ENCODE data around the gene CYB5D1.
A peak's percentile ranks its signal among the peaks of the same experiment; 100 is the strongest.

Gene CYB5D1

DNA sequence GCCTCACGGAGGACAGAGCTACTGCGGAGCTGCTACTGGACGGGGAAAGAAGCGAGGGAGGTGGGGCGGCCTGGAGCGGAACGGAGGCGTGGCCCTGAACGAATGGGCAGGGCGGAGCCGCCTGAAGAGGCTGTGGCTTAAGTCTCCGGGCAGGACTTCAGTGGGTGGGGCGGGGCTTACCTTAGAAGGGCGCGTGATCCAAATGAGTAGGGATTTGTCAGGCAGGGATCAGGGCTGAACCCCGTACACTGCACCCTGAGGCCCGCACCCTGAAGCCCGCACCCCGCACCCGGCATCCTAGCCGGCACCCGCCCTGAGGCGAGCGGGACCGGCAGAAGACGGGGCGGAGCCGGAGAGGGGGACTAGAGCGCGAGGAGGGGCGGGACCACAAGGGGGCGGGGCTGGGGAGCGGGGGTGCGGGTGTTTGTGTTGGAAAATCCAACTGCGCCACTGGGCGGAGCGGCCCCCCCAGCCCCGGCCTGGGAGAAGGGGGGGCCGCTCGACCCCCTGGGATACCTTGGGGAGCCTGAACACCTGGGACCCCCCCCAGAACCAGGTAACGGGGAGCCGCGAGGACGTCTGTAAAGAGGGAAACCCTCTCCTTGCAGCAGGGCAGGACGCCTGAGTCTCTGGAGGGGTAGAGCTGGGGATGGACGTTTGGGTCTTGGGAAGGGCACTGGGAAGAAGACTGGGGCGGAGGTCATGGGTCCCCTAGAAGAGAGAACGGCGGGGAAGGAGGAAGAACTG, 23.8 kb upstream of the CYB5D1 start, which contains the start of gene KDM6B:
KDM6B (plus strand) TSS at position 423 of the 747 bp plus-strand sequence. CDS start 11,338 bp downstream, outside the sequence.
- peak; percentile 89 for DNase-seq

- peak; percentile 82 for DNase-seq
Observed at GRCh38 chr17:7834542-7834956, 23.3 kb upstream of the CYB5D1 start.

GRCh38 chr17:7834957-7835813, 22.6 kb upstream of the CYB5D1 start:
- DNase-seq = peak; percentile 95

- peak; percentile 69 for DNase-seq
Observed at GRCh38 chr17:7835814-7836595, 21.8 kb upstream of the CYB5D1 start.

- DNase-seq = peak; percentile 87
Observed at GRCh38 chr17:7836596-7837407, 21.0 kb upstream of the CYB5D1 start.

GRCh38 chr17:7837408-7838088, 20.3 kb upstream of the CYB5D1 start:
- DNase-seq = peak; percentile 32

DNA sequence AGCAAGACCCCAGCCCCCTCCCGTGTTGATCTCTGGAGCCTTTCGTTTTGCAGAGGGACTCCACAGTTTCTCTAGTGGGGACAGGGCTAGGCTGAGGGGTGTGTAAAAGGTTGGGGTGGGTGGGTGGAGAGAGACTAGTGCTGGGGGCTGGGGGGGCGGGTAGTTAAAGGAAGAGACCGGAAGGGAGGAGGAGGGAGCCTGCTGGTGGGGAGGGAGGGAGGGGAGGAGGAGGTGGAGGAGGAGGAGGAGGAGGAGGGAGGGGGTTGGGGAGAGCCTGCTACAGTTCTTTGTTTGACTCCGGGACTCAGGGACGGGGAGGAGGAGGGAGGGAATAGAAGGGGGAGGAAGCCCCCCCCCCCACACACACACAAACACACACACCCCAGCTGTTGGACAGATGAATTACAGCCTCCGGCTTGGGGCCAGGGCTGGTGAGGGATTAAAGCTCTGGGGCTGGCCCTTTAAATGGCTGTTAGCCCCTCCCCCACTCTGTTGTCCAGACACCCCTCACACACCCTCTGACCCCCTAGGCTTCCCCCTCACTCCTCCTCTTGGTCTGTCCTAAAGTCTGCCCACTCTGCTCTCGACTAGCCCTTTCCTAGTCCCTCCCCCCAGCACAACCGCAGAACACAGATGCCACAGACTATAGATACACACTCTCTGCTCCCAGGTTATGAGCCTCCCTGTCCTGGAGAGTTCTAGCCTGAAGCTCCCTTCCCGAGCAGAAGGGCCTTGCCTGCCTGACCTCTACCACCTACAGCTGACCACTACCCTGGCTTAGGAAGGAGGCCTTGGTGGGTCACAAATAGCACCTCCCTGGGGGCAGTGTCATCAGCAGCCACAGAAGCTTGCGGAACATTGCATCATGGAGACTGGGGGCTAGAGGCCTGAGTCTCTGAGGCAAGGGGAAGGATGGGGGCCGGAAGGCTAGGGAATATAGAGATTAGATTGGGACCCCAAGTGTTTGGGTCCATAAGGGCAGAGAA, 19.4 kb upstream of the CYB5D1 start:
- DNase-seq = peak; percentile 52

DNA sequence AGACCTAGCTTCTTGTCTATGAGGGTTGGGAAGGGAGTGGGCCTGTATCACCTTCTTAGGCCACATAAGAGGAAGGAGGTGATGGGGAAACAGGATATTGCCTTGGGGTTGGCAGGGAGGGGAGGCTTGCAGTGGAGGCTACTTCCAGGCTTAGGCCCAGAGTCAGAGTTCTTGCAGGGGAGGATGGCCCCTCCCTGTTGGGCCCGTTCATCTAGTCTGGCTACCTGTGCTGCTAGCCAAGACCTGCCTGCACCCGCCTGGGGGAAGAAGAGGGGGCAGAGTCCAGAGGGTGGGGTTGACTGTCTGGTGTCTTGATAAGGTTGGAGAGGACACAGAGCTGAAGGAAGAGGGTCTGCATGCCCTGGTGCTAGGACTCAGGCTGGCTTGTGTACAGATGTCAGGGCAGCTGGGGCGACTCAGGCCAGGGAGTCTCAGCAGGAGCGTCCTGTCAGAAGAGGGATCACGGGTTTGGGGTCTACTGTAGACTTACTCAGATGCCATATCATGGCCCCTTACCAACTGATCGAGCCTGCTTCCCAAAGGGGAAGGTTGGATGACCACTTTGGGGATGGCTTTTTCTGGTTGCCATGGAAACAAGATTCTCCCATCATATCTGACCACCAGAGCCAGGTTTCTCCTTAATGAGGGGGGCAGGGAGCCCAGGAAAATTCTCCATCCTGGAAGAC, 18.5 kb upstream of the CYB5D1 start:
- peak; percentile 25 for DNase-seq

GRCh38 chr17:7839876-7840261, 17.9 kb upstream of the CYB5D1 start:
- peak; percentile 51 for DNase-seq

DNA sequence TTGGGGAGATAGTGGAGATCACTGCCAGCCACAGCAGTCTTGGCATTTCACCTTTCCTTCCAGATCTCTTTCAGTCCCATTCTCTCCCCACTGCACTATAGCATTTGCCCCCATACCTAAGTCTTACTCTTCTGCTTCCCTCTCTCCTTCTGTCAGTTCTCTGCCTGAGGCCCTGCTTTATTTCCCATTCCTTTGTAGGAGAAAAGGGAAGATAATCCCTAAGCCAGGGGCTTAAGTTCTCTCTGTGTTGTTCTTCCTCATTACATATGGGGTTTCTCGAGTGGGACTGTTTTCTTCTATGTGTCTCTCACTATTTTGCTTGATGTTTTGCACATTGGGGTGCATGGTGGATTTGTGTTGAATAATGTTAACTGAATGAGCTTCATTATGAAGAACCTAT, 17.4 kb upstream of the CYB5D1 start:
- DNase-seq = no peak

DNA sequence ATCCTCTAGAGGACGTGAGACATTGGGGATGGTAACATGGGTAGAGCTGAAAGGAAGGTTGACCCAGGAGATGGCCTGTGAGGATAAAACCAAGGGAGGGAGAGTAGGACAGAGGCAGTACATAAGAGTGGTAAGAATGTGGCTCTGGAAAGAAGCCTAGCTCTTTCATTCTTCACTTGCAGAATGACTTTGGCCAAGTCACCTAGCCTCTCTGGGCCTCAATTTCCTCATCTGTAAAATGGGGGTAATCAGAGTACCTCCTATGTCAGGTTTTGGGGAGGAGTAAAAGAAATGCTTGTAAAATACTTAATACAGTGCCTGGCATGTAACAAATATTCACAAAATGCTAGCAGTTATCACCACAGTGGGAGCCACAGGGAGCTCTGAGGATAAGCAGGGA, 16.9 kb upstream of the CYB5D1 start:
- DNase-seq = no peak

DNA sequence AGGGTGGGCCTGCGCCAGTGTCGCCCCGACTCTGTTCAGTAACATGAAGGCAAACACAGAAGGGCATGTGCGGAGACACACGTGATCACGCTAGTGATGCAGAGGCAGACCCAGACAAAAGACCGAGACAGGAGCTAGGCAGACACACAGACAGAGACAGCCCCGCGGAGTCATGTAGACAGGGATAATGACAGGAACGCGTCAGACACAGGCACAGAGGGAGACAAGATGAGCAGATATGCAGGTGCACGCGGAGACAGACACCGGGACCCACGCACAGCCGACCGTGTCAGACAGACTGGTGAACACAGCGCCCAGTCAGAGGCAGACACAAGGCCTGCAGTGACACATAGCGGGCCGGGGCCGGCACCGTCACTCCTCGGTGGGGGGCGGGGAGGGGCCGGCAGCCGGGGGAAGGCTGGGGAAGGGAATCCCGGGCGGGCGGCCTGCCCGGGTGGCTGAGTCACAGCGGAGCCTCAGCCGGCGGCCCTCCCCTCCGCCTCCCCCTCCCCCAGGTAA, 16.3 kb upstream of the CYB5D1 start:
- DNase-seq = peak; percentile 93

DNA sequence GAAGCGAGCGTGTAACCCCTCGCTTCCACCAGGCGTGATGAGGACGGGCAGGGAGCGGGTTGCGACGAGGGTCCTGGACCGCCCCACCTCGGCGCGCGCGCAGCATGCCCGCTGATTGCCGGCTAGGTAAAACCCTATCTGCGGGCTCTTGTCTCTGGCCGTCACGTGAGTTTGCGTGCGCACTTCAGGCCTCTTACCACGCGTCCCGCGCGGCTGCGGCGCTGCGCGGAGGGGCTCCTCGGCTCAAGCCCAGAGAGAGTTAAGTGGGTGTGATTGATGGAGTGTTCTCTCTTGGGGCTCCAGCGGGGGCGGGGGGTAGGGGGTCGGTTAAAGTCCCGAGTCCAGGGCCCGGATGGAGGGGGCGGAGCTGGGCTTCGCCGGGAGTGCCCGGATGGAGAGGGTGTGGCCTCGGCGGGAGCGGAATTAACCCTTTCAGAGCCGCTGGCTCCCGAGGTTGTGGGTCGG, 15.9 kb upstream of the CYB5D1 start:
- peak; percentile 88 for DNase-seq

- peak; percentile 99 for DNase-seq
Observed at GRCh38 chr17:7842380-7843256, 15.2 kb upstream of the CYB5D1 start.

- DNase-seq = no peak
Observed at GRCh38 chr17:7843257-7843535, 14.6 kb upstream of the CYB5D1 start.

DNA sequence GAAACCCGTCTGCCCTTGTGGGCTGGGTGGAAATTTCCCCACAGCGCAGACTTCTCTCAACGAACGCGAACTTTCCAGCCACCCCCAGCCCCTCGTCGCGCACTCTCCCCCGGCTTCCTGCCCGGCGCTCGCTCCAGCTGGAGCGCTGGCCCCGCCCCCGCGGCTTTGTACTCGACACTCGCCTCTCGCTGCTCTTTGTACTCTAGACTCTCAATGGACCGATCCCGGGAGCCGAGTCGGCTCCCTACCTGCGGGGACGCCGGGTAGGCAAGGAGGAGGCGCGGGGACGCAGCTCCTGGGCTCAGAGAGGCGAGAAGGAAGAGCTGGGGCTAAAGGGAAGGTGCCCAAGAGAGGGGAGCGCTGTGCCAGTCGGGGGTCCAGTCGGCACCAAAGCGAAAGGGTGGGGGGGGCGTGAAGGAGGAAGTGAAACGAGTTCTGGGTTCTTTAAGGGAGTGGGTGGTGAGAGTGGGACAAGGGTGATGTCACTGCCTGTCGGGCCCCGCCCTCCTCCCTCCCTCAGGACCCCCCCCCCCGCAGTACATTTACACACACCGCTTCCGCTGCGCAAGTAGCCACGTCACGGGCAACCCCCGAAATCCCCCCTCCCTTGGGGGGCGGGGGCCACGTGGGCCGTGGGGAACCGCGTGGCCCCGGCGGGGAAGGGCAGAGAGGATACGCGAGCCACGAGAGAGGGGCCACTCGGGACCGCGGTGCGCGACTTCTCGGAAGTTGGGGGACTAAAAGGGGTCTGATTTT, 14.1 kb upstream of the CYB5D1 start:
- DNase-seq = peak; percentile 96

- DNase-seq = peak; percentile 93
Observed at GRCh38 chr17:7844292-7845154, 13.3 kb upstream of the CYB5D1 start.

All from CD4-positive, alpha-beta T cell treated with Interleukin-21 for 1 hour (primary cell).